GM12873 (cell line): ENCODE data around the gene SLC48A1.

Experiments
- TF ChIP-seq, protein P1 (sequence below): IDR thresholded peaks from 2 replicates; pipeline ENCODE4 v1.5.1; 2012; ENCODE audit warnings: low read depth, mild to moderate bottlenecking, moderate library complexity, low read length, control low read depth; ENCODE audit not compliant: insufficient read depth; ENCODE audit errors: missing control alignments

Gene SLC48A1

DNA sequence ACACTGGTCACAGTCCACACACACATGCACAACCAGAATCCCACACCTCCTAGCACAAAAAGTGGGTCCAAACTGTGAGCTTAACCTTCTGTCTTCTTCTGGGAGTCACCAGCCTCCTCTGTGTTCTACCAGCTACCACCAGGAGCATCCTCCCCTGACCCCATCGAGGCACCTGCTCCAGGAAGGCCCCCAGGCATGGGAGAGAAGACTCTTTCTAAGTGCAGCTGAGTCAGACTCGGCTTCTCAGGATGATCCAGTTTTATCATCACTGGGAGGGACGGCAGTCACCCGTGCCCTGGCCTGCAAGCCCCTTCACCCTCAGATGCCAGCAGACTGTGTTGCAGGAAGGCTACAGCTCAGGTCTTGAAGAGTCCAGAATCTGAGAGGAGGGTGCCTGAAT lies 39.9 kb upstream of the SLC48A1 start:
- TF ChIP-seq, protein P1, sequence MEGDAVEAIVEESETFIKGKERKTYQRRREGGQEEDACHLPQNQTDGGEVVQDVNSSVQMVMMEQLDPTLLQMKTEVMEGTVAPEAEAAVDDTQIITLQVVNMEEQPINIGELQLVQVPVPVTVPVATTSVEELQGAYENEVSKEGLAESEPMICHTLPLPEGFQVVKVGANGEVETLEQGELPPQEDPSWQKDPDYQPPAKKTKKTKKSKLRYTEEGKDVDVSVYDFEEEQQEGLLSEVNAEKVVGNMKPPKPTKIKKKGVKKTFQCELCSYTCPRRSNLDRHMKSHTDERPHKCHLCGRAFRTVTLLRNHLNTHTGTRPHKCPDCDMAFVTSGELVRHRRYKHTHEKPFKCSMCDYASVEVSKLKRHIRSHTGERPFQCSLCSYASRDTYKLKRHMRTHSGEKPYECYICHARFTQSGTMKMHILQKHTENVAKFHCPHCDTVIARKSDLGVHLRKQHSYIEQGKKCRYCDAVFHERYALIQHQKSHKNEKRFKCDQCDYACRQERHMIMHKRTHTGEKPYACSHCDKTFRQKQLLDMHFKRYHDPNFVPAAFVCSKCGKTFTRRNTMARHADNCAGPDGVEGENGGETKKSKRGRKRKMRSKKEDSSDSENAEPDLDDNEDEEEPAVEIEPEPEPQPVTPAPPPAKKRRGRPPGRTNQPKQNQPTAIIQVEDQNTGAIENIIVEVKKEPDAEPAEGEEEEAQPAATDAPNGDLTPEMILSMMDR, result no peak

DNA sequence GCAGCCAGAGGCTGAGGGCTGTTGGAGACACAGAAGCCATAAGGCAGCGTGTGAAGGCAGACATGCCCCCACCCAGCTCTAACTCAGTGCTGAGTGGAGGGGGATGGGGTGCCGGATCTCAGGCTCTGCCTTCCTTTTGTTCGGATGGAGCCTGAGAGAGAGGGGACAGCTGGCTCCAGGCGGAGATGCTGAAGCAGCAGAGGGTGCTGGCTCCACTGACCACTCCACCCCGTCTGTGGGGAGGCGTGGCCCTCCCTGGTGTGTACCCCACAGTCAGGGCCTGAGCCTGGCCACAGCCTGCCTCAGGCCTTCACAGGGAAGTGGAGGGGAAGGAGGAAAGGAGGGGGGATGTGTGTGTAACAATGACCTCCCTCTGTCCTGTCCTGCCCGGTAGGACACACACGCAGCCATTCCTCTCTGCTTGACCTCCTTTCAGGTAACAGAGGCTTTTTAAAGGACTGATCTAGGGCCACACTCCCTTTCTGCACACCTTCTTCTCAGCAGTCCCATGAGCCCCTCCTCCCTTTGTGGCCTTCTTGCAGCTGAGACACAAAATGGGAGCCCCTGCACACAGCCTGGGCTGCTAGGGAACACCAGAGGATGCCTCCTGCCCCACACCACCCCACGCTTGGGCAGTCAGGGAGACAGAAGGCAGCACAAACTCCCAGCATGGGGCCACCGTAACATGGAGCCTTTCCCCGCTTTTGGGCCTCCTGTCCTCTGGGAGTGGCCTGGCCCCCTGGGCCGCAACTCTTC lies 38.1 kb upstream of the SLC48A1 start:
- TF ChIP-seq, protein P1, result no peak

DNA sequence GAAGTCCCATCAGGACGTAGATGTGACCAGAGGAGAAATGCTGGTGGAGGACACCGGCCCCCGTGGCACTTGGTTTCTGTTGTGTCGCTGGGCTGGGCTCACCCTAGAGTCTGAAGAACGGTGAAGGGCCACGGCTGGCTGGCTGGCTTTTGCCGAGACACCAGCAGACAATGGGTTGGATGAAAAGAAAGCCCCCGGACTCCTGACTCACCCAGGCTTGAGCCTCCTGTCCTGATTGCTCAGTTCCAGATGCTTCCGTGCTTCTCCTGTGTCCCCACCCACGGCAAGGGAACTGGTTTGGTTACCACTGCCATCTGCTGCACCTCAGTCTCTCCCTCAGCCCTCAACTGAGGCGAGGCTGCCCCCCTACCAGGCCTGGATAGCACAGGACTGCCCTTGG lies 37.4 kb upstream of the SLC48A1 start:
- TF ChIP-seq, protein P1, result no peak

DNA sequence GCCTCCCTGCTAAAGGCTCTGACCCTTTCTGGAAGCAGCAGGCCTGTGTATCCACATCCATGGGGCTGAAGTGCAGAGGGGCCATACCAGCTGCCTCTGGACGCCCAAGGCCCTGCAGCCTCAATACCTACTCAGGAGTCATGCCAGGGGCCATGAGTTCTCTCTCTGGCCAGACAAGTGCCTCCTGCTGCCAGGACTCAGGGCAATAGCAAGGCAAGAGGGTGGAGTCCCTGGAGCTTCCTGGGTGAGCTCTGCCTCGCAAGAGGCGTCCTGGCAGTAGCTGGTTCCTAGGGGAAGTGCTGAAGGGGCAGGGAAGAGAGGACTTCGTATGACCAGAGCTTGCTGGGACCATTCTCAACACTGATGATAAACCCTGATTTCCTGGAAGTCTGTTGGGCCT lies 36.8 kb upstream of the SLC48A1 start:
- TF ChIP-seq, protein P1, result no peak

DNA sequence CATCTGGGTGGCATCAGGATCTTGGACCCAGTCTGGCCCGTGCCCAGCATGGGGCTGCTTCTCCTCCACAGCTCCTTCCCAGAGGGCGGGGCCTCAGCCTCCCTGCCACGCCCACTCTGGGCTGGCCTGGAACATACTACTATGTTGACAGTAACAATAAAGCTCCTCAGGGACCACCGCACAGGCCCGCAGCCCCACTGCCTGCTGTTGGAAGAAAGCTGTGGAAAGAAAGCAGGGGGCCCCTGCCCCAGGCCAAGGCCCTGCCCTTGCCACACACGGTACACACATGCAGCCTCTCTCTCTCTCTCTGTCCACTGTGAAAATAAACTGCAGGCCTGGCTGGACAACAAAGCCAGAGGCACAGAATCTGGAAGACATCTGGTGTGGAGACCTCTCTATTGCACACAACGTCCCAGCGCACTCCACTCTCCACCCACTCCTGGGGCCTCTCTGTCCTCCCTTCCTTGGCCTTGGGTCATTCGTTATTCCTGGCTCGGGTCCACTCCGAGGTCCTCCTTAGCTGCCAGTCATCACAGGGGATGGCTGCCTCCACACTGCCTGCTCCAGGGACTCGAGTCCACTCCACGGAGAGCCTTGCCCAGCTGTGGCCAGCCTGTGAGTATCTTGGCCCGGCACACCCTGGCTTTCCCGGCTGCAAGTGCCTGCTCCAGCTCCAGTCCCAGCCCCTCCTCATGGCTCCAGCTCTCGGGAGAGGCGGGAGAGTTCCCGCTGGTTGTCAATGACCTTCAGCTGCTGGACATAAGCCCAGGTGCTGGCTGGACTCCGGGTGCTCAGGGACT lies 36.0 kb upstream of the SLC48A1 start:
- TF ChIP-seq, protein P1, result no peak

DNA sequence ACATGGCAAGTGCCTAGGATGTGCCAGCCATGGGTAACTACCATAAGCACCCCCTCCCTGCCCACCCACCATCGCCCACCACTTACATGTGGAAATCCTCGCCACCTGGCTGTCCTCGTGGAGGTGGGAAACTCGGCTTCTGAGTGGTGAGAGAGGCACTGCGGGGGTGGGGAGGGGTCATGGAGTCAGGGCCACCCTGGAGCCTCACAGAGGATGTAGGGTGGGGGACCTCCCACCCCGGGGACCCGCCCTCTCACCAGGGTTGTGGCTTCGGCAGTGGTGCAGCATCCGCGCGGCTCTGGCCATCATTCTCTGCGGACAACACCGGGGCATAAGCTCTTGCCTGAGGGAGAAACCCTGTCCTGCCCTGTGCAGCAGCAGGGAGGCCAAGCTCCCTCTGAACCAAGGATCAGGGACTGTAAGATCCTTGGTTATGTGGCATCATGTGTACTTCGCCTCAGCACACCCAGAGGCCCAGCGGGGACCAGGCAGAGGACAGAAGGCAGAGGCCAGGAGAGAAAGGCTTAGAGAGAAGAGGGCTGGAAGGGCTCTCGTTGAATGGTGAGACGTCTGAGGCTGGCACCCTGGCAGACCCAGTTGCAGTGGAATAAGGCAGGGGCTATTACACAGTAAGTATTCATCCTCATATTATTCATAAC lies 35.0 kb upstream of the SLC48A1 start:
- TF ChIP-seq, protein P1, result no peak

DNA sequence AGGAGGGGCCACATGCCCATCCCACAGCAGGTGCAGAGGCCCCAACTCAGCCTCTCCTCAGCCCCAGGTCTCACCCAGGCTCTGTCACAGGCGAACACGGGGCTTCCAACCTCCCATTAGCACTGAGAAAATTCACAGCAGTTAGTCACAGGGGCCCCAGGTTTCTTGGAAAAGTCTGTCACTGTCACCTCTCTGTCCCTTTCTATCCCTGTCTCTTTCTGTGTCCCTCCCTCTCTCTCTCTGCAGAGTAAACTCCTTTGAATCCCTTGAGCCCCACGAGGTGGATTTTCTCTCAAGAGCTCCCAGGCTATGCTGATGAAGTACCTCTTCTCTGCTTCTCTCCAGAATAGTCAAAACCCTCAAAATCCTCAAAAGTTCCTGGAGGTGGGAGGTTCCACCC lies 33.7 kb upstream of the SLC48A1 start:
- TF ChIP-seq, protein P1, result no peak
